HG03565 (cell line): ENCODE measurements around the gene RNF152.

Experiments
- ATAC-seq: cut with Tn5 transposase; IDR thresholded peaks from one replicate; pipeline ENCODE4 v1.9.1; 2021; ENCODE audit warnings: mild to moderate bottlenecking, moderate library complexity; ENCODE audit not compliant: unreplicated experiment

RNF152 gene

GRCh38 chr18:61765097-61765496, 127.7 kb downstream of the RNF152 start:
- ATAC-seq, result no peak

GRCh38 chr18:61764381-61764780, 128.4 kb downstream of the RNF152 start:
- peak; percentile 76 for ATAC-seq

- no peak for ATAC-seq
Measured at GRCh38 chr18:61761875-61762274, 130.9 kb downstream of the RNF152 start.
